H1 (cell line): Measurements from ENCODE around the gene RICTOR.

ENCODE experiments used
- ASH2L ChIP-seq: fragments of 200-600, 300-600 bp; sonication (generic); IDR thresholded peaks from one replicate; pipeline ENCODE4 v1.7.1; 2017; ENCODE audit warnings: low read length
- BRCA1 ChIP-seq: IDR thresholded peaks from 2 replicates; pipeline ENCODE4 v1.6.1; 2012; ENCODE audit warnings: low read depth, low read length, improper control_type of control experiment
- CHD2 ChIP-seq: IDR thresholded peaks from 2 replicates; pipeline ENCODE4 v1.6.1; 2012; ENCODE audit warnings: low read length, improper control_type of control experiment
- EZH2 ChIP-seq: fragments of 200-600 bp; sonication (generic); IDR thresholded peaks from 2 replicates; pipeline ENCODE4 v1.7.1; 2012; ENCODE audit warnings: low read depth, mild to moderate bottlenecking, moderate library complexity, low read length, inconsistent platforms; ENCODE audit not compliant: severe bottlenecking
- GTF2F1 ChIP-seq: IDR thresholded peaks from 2 replicates; pipeline ENCODE4 v1.6.1; 2012; ENCODE audit warnings: low read depth, low read length, improper control_type of control experiment, borderline replicate concordance
- POLR2A ChIP-seq, 2 experiments: IDR thresholded peaks; 1 replicate in 1 of 2; 2 replicates in 1 of 2; pipeline ENCODE4 v1.6.1; 2011; ENCODE audit warnings: low read depth in 2 of 2, low read length in 2 of 2, mild to moderate bottlenecking in 2 of 2; ENCODE audit errors: control extremely low read depth in 1 of 2
- RBBP5 ChIP-seq: IDR thresholded peaks from 2 replicates; pipeline ENCODE4 v1.7.1; 2012; ENCODE audit warnings: low read depth, mild to moderate bottlenecking, inconsistent platforms, low read length, moderate library complexity, borderline replicate concordance
- RNF2 ChIP-seq: fragments of 200-900, 300-1000 bp; sonication (generic); IDR thresholded peaks from 2 replicates; pipeline ENCODE4 v1.7.1; 2016; ENCODE audit warnings: borderline replicate concordance, low read depth, mild to moderate bottlenecking, antibody characterized with exemption, low read length; ENCODE audit not compliant: poor library complexity, severe bottlenecking; ENCODE audit errors: missing control alignments
- SIX5 ChIP-seq: IDR thresholded peaks from 2 replicates; pipeline ENCODE4 v1.6.1; 2011; ENCODE audit warnings: mild to moderate bottlenecking, low read depth, low read length
- SP1 ChIP-seq: IDR thresholded peaks from 2 replicates; pipeline ENCODE4 v1.6.1; 2011; ENCODE audit warnings: low read depth, low read length
- TAF1 ChIP-seq: IDR thresholded peaks from 2 replicates; pipeline ENCODE4 v1.6.1; 2011; ENCODE audit warnings: mild to moderate bottlenecking, low read depth, low read length
- TF ChIP-seq, protein P1 (sequence below), 3 experiments: IDR thresholded peaks; 1 replicate in 2 of 3; 2 replicates in 1 of 3; pipeline versions ENCODE4 v1.5.1 to v1.6.1; 2011; ENCODE audit warnings: low read length in 3 of 3, mild to moderate bottlenecking in 3 of 3, inconsistent platforms in 2 of 3, low read depth in 1 of 3, moderate library complexity in 1 of 3; ENCODE audit not compliant: insufficient read depth in 1 of 3; ENCODE audit errors: control extremely low read depth in 1 of 3
- TF ChIP-seq, protein P2 (sequence below): IDR thresholded peaks from 2 replicates; pipeline ENCODE4 v1.6.1; 2012; ENCODE audit warnings: inconsistent platforms

- TF ChIP-seq, protein P1, sequence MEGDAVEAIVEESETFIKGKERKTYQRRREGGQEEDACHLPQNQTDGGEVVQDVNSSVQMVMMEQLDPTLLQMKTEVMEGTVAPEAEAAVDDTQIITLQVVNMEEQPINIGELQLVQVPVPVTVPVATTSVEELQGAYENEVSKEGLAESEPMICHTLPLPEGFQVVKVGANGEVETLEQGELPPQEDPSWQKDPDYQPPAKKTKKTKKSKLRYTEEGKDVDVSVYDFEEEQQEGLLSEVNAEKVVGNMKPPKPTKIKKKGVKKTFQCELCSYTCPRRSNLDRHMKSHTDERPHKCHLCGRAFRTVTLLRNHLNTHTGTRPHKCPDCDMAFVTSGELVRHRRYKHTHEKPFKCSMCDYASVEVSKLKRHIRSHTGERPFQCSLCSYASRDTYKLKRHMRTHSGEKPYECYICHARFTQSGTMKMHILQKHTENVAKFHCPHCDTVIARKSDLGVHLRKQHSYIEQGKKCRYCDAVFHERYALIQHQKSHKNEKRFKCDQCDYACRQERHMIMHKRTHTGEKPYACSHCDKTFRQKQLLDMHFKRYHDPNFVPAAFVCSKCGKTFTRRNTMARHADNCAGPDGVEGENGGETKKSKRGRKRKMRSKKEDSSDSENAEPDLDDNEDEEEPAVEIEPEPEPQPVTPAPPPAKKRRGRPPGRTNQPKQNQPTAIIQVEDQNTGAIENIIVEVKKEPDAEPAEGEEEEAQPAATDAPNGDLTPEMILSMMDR (IDR thresholded peaks at IDR 0.05; ENCODE audit: control extremely low read depth in 1 of 3, insufficient read depth in 1 of 3, low read depth in 1 of 3, low read length in 3 of 3): no peak
- TF ChIP-seq EZH2 (no peak), CHD2 (no peak), SIX5 (no peak), RNF2 (no peak), BRCA1 (no peak), RBBP5 (no peak), TAF1 (no peak), POLR2A (IDR thresholded peaks at IDR 0.05; ENCODE audit: control extremely low read depth in 1 of 2, low read depth in 2 of 2, low read length in 2 of 2) (no peak), ASH2L (no peak), GTF2F1 (no peak), SP1 (no peak)
- TF ChIP-seq, protein P2, sequence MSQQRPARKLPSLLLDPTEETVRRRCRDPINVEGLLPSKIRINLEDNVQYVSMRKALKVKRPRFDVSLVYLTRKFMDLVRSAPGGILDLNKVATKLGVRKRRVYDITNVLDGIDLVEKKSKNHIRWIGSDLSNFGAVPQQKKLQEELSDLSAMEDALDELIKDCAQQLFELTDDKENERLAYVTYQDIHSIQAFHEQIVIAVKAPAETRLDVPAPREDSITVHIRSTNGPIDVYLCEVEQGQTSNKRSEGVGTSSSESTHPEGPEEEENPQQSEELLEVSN: no peak
Measured at GRCh38 chr5:39024884-39025283, 49.3 kb downstream of the RICTOR start.
